Large intestine (tissue), 12 donors: ENCODE measurements around the gene NFXL1. TPM values are rescaled to one million over a fixed set of nuclear protein-coding genes. Genes with fewer than 3 reads are reported as not detected.

Experiments
- DNase-seq, 2 donors: peaks; one replicate each; pipeline versions ENCODE4 v3.0.0 to v3.0.0-alpha.2; 2013
- H3K27ac ChIP-seq: one replicate; pipeline ENCODE4 v1.5.1; 2013; ENCODE audit warnings: low read length
- H3K27me3 ChIP-seq: 2 replicates; pipeline ENCODE4 v1.6.1; 2013; ENCODE audit warnings: low read length; ENCODE audit not compliant: control insufficient read depth, insufficient read depth
- H3K36me3 ChIP-seq: 2 replicates; pipeline ENCODE4 v1.6.1; 2013; ENCODE audit warnings: low read length; ENCODE audit not compliant: control insufficient read depth, insufficient read depth
- H3K4me1 ChIP-seq: one replicate; pipeline ENCODE4 v1.6.1; 2013; ENCODE audit warnings: low read length; ENCODE audit not compliant: control insufficient read depth, insufficient read depth
- H3K4me3 ChIP-seq: one replicate; pipeline ENCODE4 v1.5.1; 2013; ENCODE audit warnings: low read length
- H3K9me3 ChIP-seq: one replicate; pipeline ENCODE4 v1.6.1; 2013; ENCODE audit warnings: mild to moderate bottlenecking, low read depth, low read length, moderate library complexity; ENCODE audit not compliant: control insufficient read depth
- WGBS: methylation state at CpG from one replicate; pipeline ENCODE4 v1.1.5; 2013; ENCODE audit warnings: low lambda C conversion rate; ENCODE audit not compliant: insufficient coverage; 5-methylcytosine and 5-hydroxymethylcytosine counted together
- long read RNA-seq, 11 donors: transcript quantifications; one replicate each; lab custom pipeline, GENCODE V29; 2026
- polyA plus RNA-seq: library from polyadenylated mRNA; unstranded; fragments of 120-200 nt; gene quantifications from one replicate; pipeline ENCODE4 v1.2.1, GENCODE V29; 2013

The NFXL1 gene
- 15.0 TPM for polyA plus RNA-seq
- long read RNA-seq, donor 1, partial matches to known transcripts, result 0 of 1 reads
- long read RNA-seq, donor 1, other reads (novel, unspliced or antisense), result 0 of 1 reads
- long read RNA-seq, donor 2, partial matches to known transcripts, result 0 of 1 reads
- long read RNA-seq, donor 2, other reads (novel, unspliced or antisense), result 0 of 1 reads
- long read RNA-seq, donor 3, partial matches to known transcripts, result 0 of 2 reads
- long read RNA-seq, donor 3, other reads (novel, unspliced or antisense), result 0 of 2 reads
- long read RNA-seq, donor 4, result 0 reads
- long read RNA-seq, donor 5, result 0 reads
- long read RNA-seq, donor 6, partial matches to known transcripts, result 0 of 2 reads
- long read RNA-seq, donor 6, other reads (novel, unspliced or antisense), result 0 of 2 reads
- long read RNA-seq, donor 7, result 0 reads
- long read RNA-seq, donor 8, result 0 reads
- long read RNA-seq, donor 9, partial matches to known transcripts, result 0 of 3 reads
- long read RNA-seq, donor 9, other reads (novel, unspliced or antisense), result 0 of 3 reads
- long read RNA-seq, donor 10, result 0 reads
- long read RNA-seq, donor 11, partial matches to known transcripts, result 0 of 2 reads
- long read RNA-seq, donor 11, other reads (novel, unspliced or antisense), result 0 of 2 reads

DNA sequence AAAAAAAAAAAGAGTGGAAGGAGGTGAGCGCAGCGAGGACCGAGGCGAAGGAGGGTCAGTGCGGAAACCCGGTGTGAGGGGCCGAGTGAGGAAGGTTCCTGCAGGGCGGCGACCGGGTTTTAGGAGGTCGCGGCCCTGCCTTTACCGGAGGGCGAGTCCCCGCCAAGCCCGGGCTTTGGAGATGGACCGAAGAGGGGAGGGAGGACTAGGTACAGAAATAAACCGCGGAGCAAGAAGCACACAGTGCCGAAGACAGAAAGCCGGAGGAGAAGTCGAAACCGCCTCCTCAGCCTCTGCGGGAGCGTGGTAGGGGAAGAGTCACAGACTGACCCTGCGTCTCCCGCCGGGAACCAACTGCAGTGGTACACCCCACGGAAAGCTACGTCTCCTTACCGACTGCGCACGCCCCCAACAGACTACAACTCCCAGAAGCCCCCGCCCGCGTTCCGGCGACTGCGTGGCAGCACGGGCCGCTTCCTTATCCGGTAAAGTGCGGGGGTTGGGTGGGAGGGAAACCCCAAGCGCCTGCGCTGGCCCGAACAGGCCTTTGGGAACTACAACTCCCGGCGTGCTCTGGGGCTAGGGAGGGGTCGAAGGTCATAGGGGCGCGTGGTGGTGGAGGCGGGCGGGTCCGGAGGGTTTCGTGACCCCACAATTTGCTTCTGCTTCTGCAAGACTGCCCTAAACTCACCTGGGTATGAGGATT, at the start of gene NFXL1:
Gene NFXL1 (minus strand): TSS at position 364 of the 706 bp plus-strand sequence. CDS start 380 bp downstream, outside the sequence.
- Histone ChIP-seq H3K4me1 (peaks cover 9% of the 10 kb centered on the region), H3K27ac (peak within 1 kb of the TSS; percentile 91), H3K4me3 (peak within 1 kb of the TSS; percentile 90), H3K27me3 (no peaks in the 10 kb centered on the region), H3K36me3 (peaks cover 8% of the 10 kb centered on the region), H3K9me3 (no peaks in the 10 kb centered on the region)
- DNase-seq, result peak; percentile 98
- WGBS, result 5% methylated on average over 4 of the region's 55 CpGs

DNA sequence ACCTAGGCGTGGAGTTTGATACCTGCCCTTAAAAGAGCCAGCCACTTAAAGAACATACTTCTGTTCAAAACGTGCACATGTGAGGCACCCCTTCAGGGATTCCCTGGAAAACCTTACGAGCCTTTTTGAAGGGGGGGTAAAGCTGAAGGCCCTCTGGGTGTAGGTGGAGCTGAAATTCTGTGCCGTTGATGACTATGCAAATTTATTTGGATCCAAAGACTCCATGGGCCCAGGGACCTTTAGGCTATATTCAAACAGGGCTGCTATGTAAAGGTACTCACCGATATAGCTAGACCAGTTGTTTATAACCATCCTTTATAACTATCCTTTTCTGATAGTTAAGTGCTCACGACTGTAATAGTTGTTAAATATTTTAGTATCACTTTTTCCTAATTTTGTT, 40.3 kb upstream of the NFXL1 start:
- Histone ChIP-seq H3K4me3 (no peak overlapping the region), H3K4me1 (no peaks in the 10 kb centered on the region), H3K9me3 (no peaks in the 10 kb centered on the region), H3K27ac (no peak overlapping the region), H3K27me3 (no peaks in the 10 kb centered on the region), H3K36me3 (no peaks in the 10 kb centered on the region)
- no peak for DNase-seq
- WGBS, result no CpG with 5 or more reads among the region's 6 CpGs

DNA sequence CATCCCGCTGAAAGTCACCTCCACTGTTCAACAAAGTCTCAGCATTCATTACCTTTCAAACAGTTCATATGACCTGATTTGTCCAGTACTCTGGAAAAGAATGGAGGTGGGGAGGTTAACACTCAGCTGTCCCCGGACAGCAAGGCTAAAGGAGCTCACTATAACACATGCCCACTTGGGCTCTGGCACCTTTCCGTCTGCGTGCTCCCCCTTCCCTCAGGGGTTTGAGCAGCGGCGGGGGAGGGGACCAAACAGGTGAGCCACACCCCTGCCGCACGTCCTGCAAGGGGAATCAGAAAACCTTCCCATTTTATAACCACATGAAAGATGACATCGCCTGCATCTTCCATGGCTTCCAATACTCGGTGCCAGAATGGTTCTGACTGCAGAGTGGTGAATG, 39.9 kb upstream of the NFXL1 start:
- no CpG with 5 or more reads among the region's 10 CpGs for WGBS

DNA sequence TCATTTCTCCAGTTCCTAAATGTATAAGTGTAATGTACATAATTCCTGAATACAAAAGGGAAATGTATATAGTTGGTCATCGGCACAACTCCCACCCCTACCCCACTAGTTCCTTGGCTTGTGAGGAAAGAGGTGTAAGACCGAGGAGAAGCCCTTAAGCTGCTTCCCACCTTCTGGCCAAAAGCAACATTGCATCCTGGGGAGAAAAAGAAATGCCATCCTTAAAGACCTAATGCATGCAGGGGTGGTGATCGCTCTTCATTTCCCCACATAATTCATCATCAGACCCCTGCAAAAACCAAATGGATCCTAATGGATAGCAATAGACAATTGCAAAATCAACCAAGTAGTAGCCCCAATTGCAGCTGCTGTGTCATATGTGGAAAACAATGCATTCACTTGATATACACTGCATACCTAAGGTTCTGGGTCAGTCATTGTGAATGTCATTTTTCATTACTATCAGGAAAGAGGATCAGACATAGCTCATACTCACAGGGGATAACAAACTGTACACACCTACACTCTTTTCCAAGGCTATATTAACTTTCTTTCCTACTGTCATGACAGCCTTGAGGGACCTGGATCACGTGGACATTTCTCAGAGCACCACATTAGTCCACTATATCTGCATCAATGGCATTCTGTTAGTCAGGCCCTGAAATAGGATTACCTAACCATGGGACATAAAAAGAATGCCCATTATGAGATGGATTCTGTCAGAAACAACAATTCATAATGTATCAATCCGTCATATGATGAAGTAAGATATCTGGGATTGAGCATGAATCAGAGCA, 31.7 kb upstream of the NFXL1 start:
- Histone ChIP-seq H3K27me3 (no peaks in the 10 kb centered on the region), H3K4me1 (no peaks in the 10 kb centered on the region), H3K36me3 (no peaks in the 10 kb centered on the region), H3K9me3 (no peaks in the 10 kb centered on the region), H3K27ac (no peak overlapping the region), H3K4me3 (no peak overlapping the region)
- DNase-seq, result no peak
- WGBS, result no CpG with 5 or more reads among the region's 5 CpGs

More for the DNA sequence above, 39.9 kb upstream of the NFXL1 start:
- no peak overlapping the region for H3K4me3 ChIP-seq
- no peaks in the 10 kb centered on the region for H3K4me1 ChIP-seq
- H3K27me3 ChIP-seq, result no peaks in the 10 kb centered on the region
- no peaks in the 10 kb centered on the region for H3K9me3 ChIP-seq
- H3K27ac ChIP-seq, result no peak overlapping the region
- no peak for DNase-seq
- no peaks in the 10 kb centered on the region for H3K36me3 ChIP-seq

DNA sequence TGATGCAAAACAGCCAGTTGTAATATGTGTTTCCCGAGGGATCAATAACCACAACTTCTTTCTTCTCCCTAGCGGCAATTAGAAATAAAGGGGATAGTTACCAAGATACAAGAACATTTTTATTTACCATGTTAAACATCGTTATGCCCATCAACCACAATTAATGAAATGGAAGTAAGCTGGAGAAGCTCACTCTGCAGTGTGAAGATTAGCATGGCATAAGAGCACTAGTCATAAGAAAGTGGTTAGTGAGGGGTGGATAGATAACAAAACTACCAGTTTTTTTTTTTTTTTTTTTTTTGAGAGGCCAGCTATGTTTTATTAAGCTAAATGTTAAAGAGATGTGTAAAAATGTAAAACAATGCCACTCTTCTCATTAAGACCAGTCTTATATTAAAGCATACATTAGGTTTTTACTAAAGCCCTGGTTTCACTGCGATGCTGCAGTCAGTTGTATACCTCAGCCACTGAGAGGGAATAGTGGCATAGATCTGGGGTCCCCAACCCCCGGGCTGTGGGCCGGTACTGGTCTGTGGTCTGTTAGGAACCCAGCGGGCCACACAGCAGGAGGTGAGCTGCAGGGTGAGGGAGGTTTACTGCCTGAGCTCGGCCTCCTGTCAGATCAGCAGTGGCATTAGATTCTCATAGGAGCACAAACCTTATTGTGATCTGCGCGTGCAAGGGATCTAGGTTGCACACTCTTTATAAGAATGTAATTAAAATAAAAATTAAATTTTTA, 27.9 kb upstream of the NFXL1 start:
- Histone ChIP-seq H3K27me3 (no peaks in the 10 kb centered on the region), H3K4me3 (no peak overlapping the region), H3K4me1 (no peaks in the 10 kb centered on the region), H3K9me3 (no peaks in the 10 kb centered on the region), H3K36me3 (no peaks in the 10 kb centered on the region), H3K27ac (no peak overlapping the region)
- DNase-seq, result no peak
- 100% methylated on average over 1 of the region's 10 CpGs for WGBS

DNA sequence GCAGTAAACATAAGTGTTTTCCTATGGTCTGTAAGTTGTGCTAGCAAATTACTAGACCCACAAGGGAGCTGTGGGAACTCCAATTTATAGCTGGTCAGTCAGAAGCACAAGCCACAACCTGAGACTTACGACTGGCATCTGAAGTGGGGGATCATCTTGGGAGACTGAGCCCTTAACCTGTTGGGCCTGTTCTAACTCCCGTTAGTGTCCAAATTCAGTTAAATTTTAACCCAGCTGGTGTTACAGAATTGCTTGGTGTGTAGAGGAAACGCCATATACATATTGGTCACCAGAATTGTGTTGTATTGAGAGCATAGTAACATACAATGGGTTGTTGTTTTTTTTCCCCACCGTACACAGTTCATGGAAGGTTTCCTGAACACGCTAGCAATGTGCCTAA, 25.1 kb upstream of the NFXL1 start:
- no peak overlapping the region for H3K27ac ChIP-seq
- no CpG with 5 or more reads among the region's 5 CpGs for WGBS
- H3K4me1 ChIP-seq, result no peaks in the 10 kb centered on the region
- no peak overlapping the region for H3K4me3 ChIP-seq
- DNase-seq, result no peak
- H3K9me3 ChIP-seq, result no peaks in the 10 kb centered on the region
- no peaks in the 10 kb centered on the region for H3K27me3 ChIP-seq
- no peaks in the 10 kb centered on the region for H3K36me3 ChIP-seq

DNA sequence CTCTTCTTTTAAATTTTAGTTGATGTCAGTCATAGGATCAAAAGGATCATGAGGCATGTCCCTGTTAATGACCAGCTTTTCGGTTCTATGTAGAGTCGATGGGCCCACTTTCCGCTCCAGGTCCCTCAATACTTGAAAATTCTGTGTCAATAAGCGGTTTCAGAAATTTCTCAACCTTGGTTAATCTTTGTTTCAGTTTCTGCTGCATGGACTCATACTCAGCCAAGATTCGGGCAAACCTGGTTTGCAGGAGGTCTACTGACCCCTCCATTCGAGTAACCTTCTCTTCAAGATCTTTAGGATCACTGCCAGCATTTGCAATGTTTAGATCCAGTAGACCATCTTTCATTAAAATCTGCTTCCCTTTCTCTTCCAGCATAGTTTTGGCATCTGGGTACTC, 22.0 kb upstream of the NFXL1 start:
- no peak for DNase-seq
- peaks cover under 1% of the 10 kb centered on the region for H3K4me1 ChIP-seq
- H3K4me3 ChIP-seq, result no peak overlapping the region
- no peaks in the 10 kb centered on the region for H3K36me3 ChIP-seq
- H3K27ac ChIP-seq, result no peak overlapping the region
- H3K9me3 ChIP-seq, result no peaks in the 10 kb centered on the region
- no peaks in the 10 kb centered on the region for H3K27me3 ChIP-seq
- 100% methylated on average over 1 of the region's 6 CpGs for WGBS

DNA sequence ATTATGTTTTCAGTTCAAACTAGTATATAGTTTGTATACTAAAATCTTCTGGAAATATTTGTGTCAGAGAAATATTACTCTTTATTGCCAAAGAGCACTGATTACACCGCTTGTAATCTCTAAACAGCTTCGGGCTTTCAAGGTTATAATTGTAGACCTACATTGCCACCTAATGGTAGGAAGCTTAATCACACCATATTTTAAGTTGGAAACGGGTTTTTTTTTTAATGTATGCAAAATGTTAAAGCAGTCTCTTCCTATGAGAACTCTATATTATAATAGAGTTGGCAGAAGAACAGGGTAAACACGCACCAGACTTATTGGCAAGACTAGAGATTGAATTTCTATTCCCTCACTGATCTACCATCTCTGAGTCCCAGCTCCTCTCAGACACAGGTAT, 19.5 kb upstream of the NFXL1 start:
- no peak overlapping the region for H3K4me3 ChIP-seq
- DNase-seq, result peak; percentile 16 to 34

DNA sequence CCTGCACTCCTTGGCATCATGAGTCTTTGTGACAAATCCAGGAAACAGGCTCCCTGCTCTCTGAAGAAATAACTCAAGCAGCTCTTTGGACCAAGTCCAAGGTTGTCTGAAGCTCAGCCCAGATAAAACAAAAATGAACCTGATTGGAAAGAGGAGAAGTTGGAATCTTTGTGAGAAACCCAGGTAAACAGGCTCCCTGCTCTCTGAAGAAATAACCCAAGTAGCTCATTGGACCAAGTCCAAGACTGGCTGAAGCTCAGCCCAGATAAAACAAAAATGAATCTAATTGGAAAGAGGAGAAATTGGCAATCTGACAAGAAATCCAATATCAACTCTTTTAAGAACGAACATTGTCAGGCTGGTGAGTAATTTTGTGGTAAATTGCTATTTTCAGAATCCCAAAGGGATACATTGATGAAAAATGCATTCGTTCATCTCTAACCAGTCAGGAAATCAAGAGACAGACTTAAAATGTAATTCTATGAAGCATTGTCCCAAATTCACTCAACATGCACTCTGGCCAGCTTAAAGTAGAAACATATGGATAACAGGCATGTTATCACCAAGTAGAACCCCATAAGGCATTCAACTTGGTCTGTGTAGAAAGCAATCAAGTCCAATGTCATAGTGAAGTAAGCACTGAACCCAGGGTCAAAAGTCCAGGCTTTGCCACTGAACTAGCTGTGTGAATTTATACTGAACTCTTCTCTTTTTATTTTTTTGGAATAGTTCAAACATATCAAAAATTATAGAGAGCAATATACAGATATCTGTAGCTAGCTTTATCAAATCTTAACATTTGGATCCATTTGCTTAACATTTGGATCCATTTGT, 16.8 kb upstream of the NFXL1 start:
- Histone ChIP-seq H3K36me3 (no peaks in the 10 kb centered on the region), H3K4me1 (peaks cover 5% of the 10 kb centered on the region), H3K27me3 (no peaks in the 10 kb centered on the region), H3K4me3 (no peak overlapping the region), H3K9me3 (no peaks in the 10 kb centered on the region), H3K27ac (peak overlapping the region; percentile 2)
- peak; percentile 61 to 81 for DNase-seq
- no CpG with 5 or more reads among the region's 2 CpGs for WGBS

More for the DNA sequence above, 19.5 kb upstream of the NFXL1 start:
- peaks cover 5% of the 10 kb centered on the region for H3K4me1 ChIP-seq
- no peaks in the 10 kb centered on the region for H3K9me3 ChIP-seq
- H3K27me3 ChIP-seq, result no peaks in the 10 kb centered on the region
- no peaks in the 10 kb centered on the region for H3K36me3 ChIP-seq
- no CpG with 5 or more reads among the region's 4 CpGs for WGBS
- no peak overlapping the region for H3K27ac ChIP-seq
